HepG2 (cell line): ENCODE measurements around the gene ZFYVE27. TPM values are rescaled to one million over a fixed set of nuclear protein-coding genes. Genes with fewer than 3 reads are reported as not detected.

Experiments
- ATAC-seq: fragments of 200-7000 bp; cut with Tn5 transposase; 3 replicates; pipeline ENCODE4 v1.9.1; 2020; ENCODE audit warnings: mild to moderate bottlenecking, moderate library complexity
- BruUV-seq: library from RNA; stranded (reverse); fragments of 400-500 nt; replicated peaks from 2 replicates; lab custom pipeline; 2021; lab: Mats Ljungman, UMichigan
- CTCF ChIA-PET: fragments of 300-600 bp; formaldehyde crosslinking; extraction: SDS; loops from one replicate; lab custom pipeline; 2021; ENCODE audit warnings: low total read pairs, inconsistent platforms, low intra/inter-chr PET ratio; lab: Yijun Ruan, JAX
- POLR2A ChIA-PET: fragments of 350-600 bp; sonication (Branson Sonifier 250); formaldehyde crosslinking; loops from one replicate; lab custom pipeline; 2020; ENCODE audit warnings: antibody characterized with exemption, inconsistent platforms; lab: Yijun Ruan, JAX
- DNase-seq: peaks from one replicate; pipeline ENCODE4 v3.0.0-alpha.2; 2015; ENCODE audit warnings: low spot score
- FAIRE-seq: peaks from 3 replicates; lab custom pipeline; 2011; peaks lifted over from hg19 to GRCh38; lab: Jason Lieb, UNC
- H2AFZ ChIP-seq: one replicate; pipeline ENCODE4 v1.6.1; 2011; ENCODE audit warnings: low read length, inconsistent platforms
- H3K27ac ChIP-seq: fragments of 300-600 bp; 3 replicates; pipeline ENCODE4 v1.8.0; 2011; ENCODE audit warnings: mixed run types, mild to moderate bottlenecking, mixed read lengths, low read length, inconsistent platforms; ENCODE audit not compliant: insufficient read depth; ENCODE audit errors: extremely low read length
- H3K27me3 ChIP-seq, 2 experiments: fragments of 200-600 bp in 1 of 2; 2 replicates in 1 of 2; 3 replicates in 1 of 2; pipeline versions ENCODE4 v1.6.0 to v1.8.0; 2011; ENCODE audit warnings: low read length in 2 of 2, mild to moderate bottlenecking in 2 of 2, moderate library complexity in 2 of 2, inconsistent platforms in 1 of 2; ENCODE audit not compliant: insufficient read depth in 2 of 2, control insufficient read depth in 1 of 2
- H3K36me3 ChIP-seq, 2 experiments: fragments of 200-600 bp in 1 of 2; replicated peaks in 1 of 2; 2 replicates in 1 of 2; 3 replicates in 1 of 2; pipeline versions ENCODE4 v1.5.1 to v1.8.0; 2011; ENCODE audit warnings: low read length in 2 of 2, inconsistent platforms in 1 of 2; ENCODE audit not compliant: insufficient read depth in 2 of 2, control insufficient read depth in 1 of 2
- H3K4me1 ChIP-seq: 2 replicates; pipeline ENCODE4 v1.5.1; 2012; ENCODE audit warnings: low read length, inconsistent platforms; ENCODE audit not compliant: insufficient read depth
- H3K4me2 ChIP-seq: 2 replicates; pipeline ENCODE4 v1.6.0; 2011; ENCODE audit warnings: low read depth, low read length, inconsistent platforms
- H3K4me3 ChIP-seq, 3 experiments: fragments of 200-600 bp in 1 of 3; sonication (generic), shearing (Covaris generic) in 1 of 3; replicated peaks in 1 of 3; 2 replicates each; pipeline ENCODE4 v1.5.1; 2011 to 2016; ENCODE audit warnings: low read length in 3 of 3, inconsistent platforms in 2 of 3, low read depth in 2 of 3, mild to moderate bottlenecking in 2 of 3, control low read depth in 1 of 3, mixed read lengths in 1 of 3; ENCODE audit not compliant: insufficient read depth in 1 of 3
- H3K79me2 ChIP-seq: one replicate; pipeline ENCODE4 v1.6.1; 2011; ENCODE audit warnings: low read length, inconsistent platforms; ENCODE audit not compliant: insufficient read depth
- H3K9ac ChIP-seq: 2 replicates; pipeline ENCODE4 v1.6.0; 2011; ENCODE audit warnings: mild to moderate bottlenecking, low read depth, low read length, inconsistent platforms; ENCODE audit not compliant: insufficient read depth
- H3K9me3 ChIP-seq: 2 replicates; pipeline ENCODE4 v1.5.1; 2012; ENCODE audit warnings: mild to moderate bottlenecking, low read length
- H4K20me1 ChIP-seq: 2 replicates; pipeline ENCODE4 v1.6.0; 2011; ENCODE audit warnings: inconsistent platforms, mild to moderate bottlenecking, low read length, moderate library complexity; ENCODE audit not compliant: insufficient read depth
- AHR ChIP-seq: IDR thresholded peaks from 2 replicates; pipeline ENCODE4 v1.6.1; 2018; ENCODE audit warnings: missing genetic modification reagents, missing compliant biosample characterization
- ARNT2 ChIP-seq: sonication (generic); formaldehyde crosslinking; IDR thresholded peaks from 2 replicates; pipeline ENCODE4 v1.8.0; 2022; ENCODE audit warnings: mild to moderate bottlenecking, low read depth, missing genetic modification reagents, moderate library complexity
- HIVEP1 ChIP-seq: sonication (generic); formaldehyde crosslinking; IDR thresholded peaks from 2 replicates; pipeline ENCODE4 v1.4.0; 2020; ENCODE audit warnings: mild to moderate bottlenecking, missing genetic modification reagents
- HMG20B ChIP-seq: conservative IDR thresholded peaks from 2 replicates; pipeline ENCODE4 v1.6.1; 2016; ENCODE audit warnings: missing genetic modification reagents, missing compliant biosample characterization
- HOXA9 ChIP-seq: sonication (generic); formaldehyde crosslinking; IDR thresholded peaks from 2 replicates; pipeline ENCODE4 v1.8.1; 2022; ENCODE audit warnings: missing genetic modification reagents, mild to moderate bottlenecking, moderate library complexity, borderline replicate concordance
- KDM3A ChIP-seq: IDR thresholded peaks from 2 replicates; pipeline ENCODE4 v1.6.1; 2018; ENCODE audit warnings: low read depth, missing compliant biosample characterization
- KLF9 ChIP-seq: IDR thresholded peaks from 2 replicates; pipeline ENCODE4 v1.6.1; 2016; ENCODE audit warnings: low read depth
- RFX1 ChIP-seq: fragments of 450-650 bp; IDR thresholded peaks from 2 replicates; pipeline ENCODE4 v1.6.1; 2017
- SAP130 ChIP-seq: IDR thresholded peaks from 2 replicates; pipeline ENCODE4 v1.6.1; 2016; ENCODE audit warnings: low read depth
- STAG1 ChIP-seq: sonication (generic); formaldehyde crosslinking; IDR thresholded peaks from 2 replicates; pipeline ENCODE4 v1.4.0; 2020; ENCODE audit warnings: missing genetic modification reagents
- ZFP41 ChIP-seq: sonication (generic); formaldehyde crosslinking; IDR thresholded peaks from 2 replicates; pipeline ENCODE4 v1.4.0; 2020; ENCODE audit warnings: mild to moderate bottlenecking, missing genetic modification reagents, borderline replicate concordance
- ZKSCAN5 ChIP-seq: sonication (generic); formaldehyde crosslinking; IDR thresholded peaks from 2 replicates; pipeline ENCODE4 v1.5.1; 2020; ENCODE audit warnings: mild to moderate bottlenecking, missing genetic modification reagents
- ZMAT3 ChIP-seq: sonication (generic); formaldehyde crosslinking; conservative IDR thresholded peaks from 2 replicates; pipeline ENCODE4 v1.7.0; 2021; ENCODE audit warnings: missing genetic modification reagents
- ZNF143 ChIP-seq: sonication (generic); formaldehyde crosslinking; IDR thresholded peaks from 2 replicates; pipeline ENCODE4 v1.4.0; 2020; ENCODE audit warnings: missing genetic modification reagents
- ZNF749 ChIP-seq: sonication (generic); formaldehyde crosslinking; IDR thresholded peaks from 2 replicates; pipeline ENCODE4 v1.8.0; 2022; ENCODE audit warnings: mild to moderate bottlenecking, missing genetic modification reagents, moderate library complexity, borderline replicate concordance
- ZSCAN30 ChIP-seq: sonication (generic); formaldehyde crosslinking; IDR thresholded peaks from 2 replicates; pipeline ENCODE4 v1.5.0; 2020; ENCODE audit warnings: mild to moderate bottlenecking, missing genetic modification reagents
- WGBS: methylation state at CpG from one replicate; pipeline ENCODE4 v1.1.6; 2017; ENCODE audit warnings: low lambda C conversion rate; 5-methylcytosine and 5-hydroxymethylcytosine counted together
- in situ Hi-C: cut with HindIII; loops from 2 replicates; pipeline ENCODE4 v1.10.0; 2017; ENCODE audit warnings: low pct_unique_long_range_greater_than_20kb; ENCODE audit not compliant: extremely low pct_ligation_motif_present
- intact Hi-C: fragments of 100-400 bp; cut with micrococcal nuclease; formaldehyde crosslinking; loops from one replicate; pipeline ENCODE4 v1.10.0; 2022; ENCODE audit not compliant: unreplicated experiment
- polyA plus RNA-seq, 8 experiments: library from polyadenylated mRNA; depleted of rRNA in 3 of 8; stranded (reverse) in 7 of 8; unstranded in 1 of 8; fragments of >200 nt; fragmentation: Illumina TruSeq in 4 of 8; extraction: Trizol in 4 of 8; gene quantifications; 2 replicates each; pipeline versions ENCODE4 v1.2.1 to v1.2.3, GENCODE V29; 2011 to 2016; ENCODE audit warnings: low read depth in 4 of 8, missing spikeins in 1 of 8, mixed read lengths in 1 of 8; ENCODE audit not compliant: insufficient read depth in 1 of 8
- total RNA-seq, 5 experiments: library from RNA; depleted of rRNA; stranded (reverse); fragments of >200 nt; fragmentation: Illumina TruSeq; extraction: Trizol; gene quantifications; 2 replicates each; pipeline ENCODE4 v1.2.3, GENCODE V29; 2016; ENCODE audit warnings: low read depth in 1 of 5
- TF ChIP-seq, protein P1 (sequence below): sonication (generic); formaldehyde crosslinking; IDR thresholded peaks from 2 replicates; pipeline ENCODE4 v1.5.0; 2020; ENCODE audit warnings: mild to moderate bottlenecking, missing genetic modification reagents, moderate library complexity
- TF ChIP-seq, protein P2 (sequence below): sonication (generic); formaldehyde crosslinking; IDR thresholded peaks from 2 replicates; pipeline ENCODE4 v1.5.0; 2020; ENCODE audit warnings: missing genetic modification reagents

ZFYVE27 gene
- total and polyA plus RNA-seq, 2 of the 13 experiments (the other 11 are each of a cell fraction or from before 2014, with no cell fraction given) = 19.7 to 20.5 TPM

DNA sequence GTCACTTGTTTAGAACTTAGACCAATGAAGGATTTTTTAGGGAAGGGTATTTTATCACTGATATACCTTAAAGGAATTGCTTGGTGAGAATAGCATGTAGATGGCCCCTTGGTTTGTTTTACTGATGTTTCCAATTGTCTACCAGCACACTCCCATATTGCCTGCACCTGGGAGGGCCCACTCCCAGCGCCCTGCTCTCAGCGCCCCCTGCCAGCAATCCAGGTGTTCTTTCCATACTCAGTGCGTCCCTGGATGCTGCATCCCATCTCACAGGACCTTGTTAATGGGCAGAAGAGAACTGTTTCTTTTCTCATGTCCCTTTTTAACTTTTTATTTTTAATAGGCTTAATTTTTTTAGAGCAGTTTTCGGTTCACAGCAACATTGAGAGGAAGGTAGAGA, 59.0 kb downstream of the ZFYVE27 start:
- no peak for TF ChIP-seq AHR (CRISPR knock-in tag)
- TF ChIP-seq ZFP41 (CRISPR knock-in tag) = no peak
- TF ChIP-seq KLF9 (CRISPR knock-in tag) = no peak
- no peak for TF ChIP-seq ZSCAN30 (CRISPR knock-in tag)
- TF ChIP-seq, protein P1, sequence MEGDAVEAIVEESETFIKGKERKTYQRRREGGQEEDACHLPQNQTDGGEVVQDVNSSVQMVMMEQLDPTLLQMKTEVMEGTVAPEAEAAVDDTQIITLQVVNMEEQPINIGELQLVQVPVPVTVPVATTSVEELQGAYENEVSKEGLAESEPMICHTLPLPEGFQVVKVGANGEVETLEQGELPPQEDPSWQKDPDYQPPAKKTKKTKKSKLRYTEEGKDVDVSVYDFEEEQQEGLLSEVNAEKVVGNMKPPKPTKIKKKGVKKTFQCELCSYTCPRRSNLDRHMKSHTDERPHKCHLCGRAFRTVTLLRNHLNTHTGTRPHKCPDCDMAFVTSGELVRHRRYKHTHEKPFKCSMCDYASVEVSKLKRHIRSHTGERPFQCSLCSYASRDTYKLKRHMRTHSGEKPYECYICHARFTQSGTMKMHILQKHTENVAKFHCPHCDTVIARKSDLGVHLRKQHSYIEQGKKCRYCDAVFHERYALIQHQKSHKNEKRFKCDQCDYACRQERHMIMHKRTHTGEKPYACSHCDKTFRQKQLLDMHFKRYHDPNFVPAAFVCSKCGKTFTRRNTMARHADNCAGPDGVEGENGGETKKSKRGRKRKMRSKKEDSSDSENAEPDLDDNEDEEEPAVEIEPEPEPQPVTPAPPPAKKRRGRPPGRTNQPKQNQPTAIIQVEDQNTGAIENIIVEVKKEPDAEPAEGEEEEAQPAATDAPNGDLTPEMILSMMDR = peak; percentile 49
- peak; percentile 47; the same call in 1 of the 2 replicates for TF ChIP-seq STAG1 (CRISPR knock-in tag)
- H3K4me3 ChIP-seq = no peak overlapping the region
- H3K36me3 ChIP-seq = no peaks in the 10 kb centered on the region
- intact Hi-C loops = loop anchor here (2.0 kb wide), 1 partner anchor 35 kb away; no protein-coding TSS in a partner anchor
- in situ Hi-C loops = no loop called here
- H3K27me3 ChIP-seq = peaks cover 3 to 21% of the 10 kb centered on the region in 2 experiments; a peak in 2 of 5 replicates
- no TSS peak for BruUV-seq
- H3K27ac ChIP-seq = no peak overlapping the region
- CTCF ChIA-PET = no interaction called here
- no peaks in the 10 kb centered on the region for H3K4me1 ChIP-seq
- no peak overlapping the region for H2AFZ ChIP-seq
- FAIRE-seq (no peak), DNase-seq (no peak), ATAC-seq (peak; percentile 63)
- H4K20me1 ChIP-seq = no peaks in the 10 kb centered on the region
- no peak overlapping the region for H3K4me2 ChIP-seq
- 7% methylated on average over 4 of the region's 4 CpGs for WGBS
- no peaks in the 10 kb centered on the region for H3K9me3 ChIP-seq
- no peaks in the 10 kb centered on the region for H3K79me2 ChIP-seq
- POLR2A ChIA-PET = no interaction called here
- no peak overlapping the region for H3K9ac ChIP-seq

DNA sequence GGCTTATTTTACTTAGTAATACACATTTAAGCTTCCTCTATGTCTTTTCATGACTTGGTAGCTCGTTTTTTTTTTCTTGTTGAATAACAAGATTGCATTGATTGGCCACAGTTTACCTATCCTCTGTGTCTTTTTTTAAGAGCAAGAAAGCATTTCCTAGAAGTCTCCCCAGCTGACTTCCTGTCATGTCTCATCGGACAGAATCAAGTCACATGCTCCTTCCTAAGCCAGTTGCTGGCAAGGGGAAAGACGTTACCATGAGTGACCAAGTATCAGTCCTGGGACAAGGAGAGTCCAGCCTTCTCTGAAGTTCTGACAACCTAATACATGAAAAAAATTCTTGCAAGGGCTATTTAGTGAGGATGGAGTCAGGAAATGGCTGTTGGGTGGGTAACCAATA, 59.7 kb downstream of the ZFYVE27 start:
- TF ChIP-seq, protein P2, sequence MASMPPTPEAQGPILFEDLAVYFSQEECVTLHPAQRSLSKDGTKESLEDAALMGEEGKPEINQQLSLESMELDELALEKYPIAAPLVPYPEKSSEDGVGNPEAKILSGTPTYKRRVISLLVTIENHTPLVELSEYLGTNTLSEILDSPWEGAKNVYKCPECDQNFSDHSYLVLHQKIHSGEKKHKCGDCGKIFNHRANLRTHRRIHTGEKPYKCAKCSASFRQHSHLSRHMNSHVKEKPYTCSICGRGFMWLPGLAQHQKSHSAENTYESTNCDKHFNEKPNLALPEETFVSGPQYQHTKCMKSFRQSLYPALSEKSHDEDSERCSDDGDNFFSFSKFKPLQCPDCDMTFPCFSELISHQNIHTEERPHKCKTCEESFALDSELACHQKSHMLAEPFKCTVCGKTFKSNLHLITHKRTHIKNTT = no peak
- TF ChIP-seq ZNF143 (CRISPR knock-in tag) (no peak), RFX1 (no peak), HMG20B (no peak), ZKSCAN5 (no peak), KDM3A (CRISPR knock-in tag) (no peak), HOXA9 (CRISPR knock-in tag) (no peak), HIVEP1 (CRISPR knock-in tag) (no peak), ZFP41 (CRISPR knock-in tag) (no peak), ZMAT3 (CRISPR knock-in tag) (no peak), SAP130 (CRISPR knock-in tag) (no peak), ZNF749 (no peak), ARNT2 (CRISPR knock-in tag) (no peak)
- Histone ChIP-seq H3K9me3 (no peaks in the 10 kb centered on the region), H3K79me2 (no peaks in the 10 kb centered on the region), H3K4me3 (no peak overlapping the region), H3K36me3 (no peaks in the 10 kb centered on the region), H3K27ac (no peak overlapping the region), H3K27me3 (peaks cover 3 to 25% of the 10 kb centered on the region in 2 experiments; a peak in 3 of 5 replicates), H3K4me2 (no peak overlapping the region), H3K9ac (no peak overlapping the region), H2AFZ (no peak overlapping the region), H3K4me1 (no peaks in the 10 kb centered on the region), H4K20me1 (no peaks in the 10 kb centered on the region)
- intact Hi-C loops (loop anchor here (2.0 kb wide), 1 partner anchor 36 kb away; no protein-coding TSS in a partner anchor), in situ Hi-C loops (no loop called here)
- DNase-seq (no peak), FAIRE-seq (no peak), ATAC-seq (no peak)
- no TSS peak for BruUV-seq
- WGBS = 2% methylated on average over 3 of the region's 3 CpGs
- POLR2A ChIA-PET = no interaction called here
- CTCF ChIA-PET = no interaction called here
